A673 (cell line): ENCODE measurements around the gene HNRNPM. TPM values are rescaled to one million over a fixed set of nuclear protein-coding genes. Genes with fewer than 3 reads are reported as not detected.

Experiments used
- BruUV-seq: library from RNA; stranded (reverse); fragments of 400-500 nt; replicated peaks from 2 replicates; lab custom pipeline; 2021; lab: Mats Ljungman, UMichigan
- CTCF ChIA-PET: fragments of 300-600 bp; sonication (Branson Sonifier 250); formaldehyde crosslinking; loops from one replicate; lab custom pipeline; 2022; ENCODE audit warnings: antibody characterized with exemption; lab: Charles Lee
- POLR2A ChIA-PET: fragments of 300-600 bp; sonication (Branson Sonifier 250); formaldehyde crosslinking; loops from one replicate; lab custom pipeline; 2022; ENCODE audit warnings: antibody characterized with exemption; ENCODE audit not compliant: low non-redundant PET; lab: Charles Lee
- DNase-seq: peaks from one replicate; pipeline ENCODE4 v3.0.0-alpha.2; 2015; ENCODE audit warnings: low spot score
- H3K27ac ChIP-seq: fragments of 200-600 bp; sonication (generic); 2 replicates; pipeline ENCODE4 v1.5.1; 2016; ENCODE audit warnings: mixed run types, low read depth, mild to moderate bottlenecking, mixed read lengths, antibody characterized with exemption, low read length; ENCODE audit not compliant: poor library complexity, severe bottlenecking
- H3K27me3 ChIP-seq: fragments of 200-600 bp; sonication (generic); replicated peaks from 2 replicates; pipeline ENCODE4 v1.6.1; 2017; ENCODE audit warnings: mixed run types, low read depth, mild to moderate bottlenecking, mixed read lengths, antibody characterized with exemption, low read length; ENCODE audit not compliant: insufficient read depth, poor library complexity
- H3K36me3 ChIP-seq: fragments of 200-600 bp; sonication (generic); 2 replicates; pipeline ENCODE4 v1.6.1; 2016; ENCODE audit warnings: mixed run types, mild to moderate bottlenecking, mixed read lengths, antibody characterized with exemption, low read length; ENCODE audit not compliant: insufficient read depth, poor library complexity, severe bottlenecking
- H3K4me1 ChIP-seq: fragments of 200-600 bp; sonication (generic); 2 replicates; pipeline ENCODE4 v1.6.1; 2017; ENCODE audit warnings: mixed run types, mild to moderate bottlenecking, mixed read lengths, antibody characterized with exemption, low read length; ENCODE audit not compliant: insufficient read depth, poor library complexity, severe bottlenecking
- H3K4me3 ChIP-seq: fragments of 200-600 bp; sonication (generic); 2 replicates; pipeline ENCODE4 v1.5.1; 2016; ENCODE audit warnings: low read depth, mixed run types, mild to moderate bottlenecking, mixed read lengths, low read length; ENCODE audit not compliant: poor library complexity, severe bottlenecking
- H3K9me3 ChIP-seq: fragments of 200-600 bp; sonication (generic); 2 replicates; pipeline ENCODE4 v1.6.1; 2016; ENCODE audit warnings: mixed run types, low read depth, mild to moderate bottlenecking, mixed read lengths, antibody characterized with exemption, low read length; ENCODE audit not compliant: poor library complexity, severe bottlenecking
- CTCF ChIP-seq: fragments of 300-800, 200-600 bp; sonication (generic); conservative IDR thresholded peaks from 2 replicates; pipeline ENCODE4 v1.5.1; 2017; ENCODE audit warnings: low read depth, mild to moderate bottlenecking, antibody characterized with exemption, low read length, moderate library complexity, mixed read lengths
- EZH2 ChIP-seq: fragments of 200-600 bp; sonication (generic); IDR thresholded peaks from 2 replicates; pipeline ENCODE4 v1.6.1; 2017; ENCODE audit warnings: borderline replicate concordance, low read depth, mild to moderate bottlenecking, mixed read lengths, antibody characterized with exemption, low read length; ENCODE audit not compliant: poor library complexity, severe bottlenecking
- intact Hi-C: fragments of 100-400 bp; cut with micrococcal nuclease; formaldehyde crosslinking; loops from one replicate; pipeline ENCODE4 v1.10.0; 2022; ENCODE audit not compliant: unreplicated experiment
- total RNA-seq: library from RNA; stranded (reverse); gene quantifications from 2 replicates; pipeline ENCODE4 v1.2.3, GENCODE V29; 2021

HNRNPM gene
- total RNA-seq, 1 experiment from 2014 or later = 436 TPM

- H3K36me3 ChIP-seq = no peaks in the 10 kb centered on the region
- H3K9me3 ChIP-seq = no peaks in the 10 kb centered on the region
- TF ChIP-seq EZH2 (no peak), CTCF (peak; percentile 68)
- POLR2A ChIA-PET = no interaction called here
- H3K27me3 ChIP-seq = no peaks in the 10 kb centered on the region
- H3K4me1 ChIP-seq = peaks cover 7% of the 10 kb centered on the region
- DNase-seq = peak; percentile 77
- no peak overlapping the region for H3K4me3 ChIP-seq
- CTCF ChIA-PET = no interaction called here
- H3K27ac ChIP-seq = no peak overlapping the region
- intact Hi-C loops = loop anchor here (2.0 kb wide), 1 partner anchor 42 kb away; no protein-coding TSS in a partner anchor
- BruUV-seq = no TSS peak
Measured at GRCh38 chr19:8396563-8397203, 48.1 kb upstream of the HNRNPM start.

- intact Hi-C loops = loop anchor here (2.0 kb wide), 1 partner anchor 42 kb away; no protein-coding TSS in a partner anchor
- DNase-seq = no peak
- H3K27ac ChIP-seq = no peak overlapping the region
- no peak overlapping the region for H3K4me3 ChIP-seq
- no peaks in the 10 kb centered on the region for H3K9me3 ChIP-seq
- no TSS peak for BruUV-seq
- ChIA-PET POLR2A (interaction anchor here (0.6 kb wide), 1 partner anchor 52 kb away, joined by 3 read pairs; no protein-coding TSS in a partner anchor), CTCF (no interaction called here)
- TF ChIP-seq CTCF (no peak), EZH2 (no peak)
- no peaks in the 10 kb centered on the region for H3K36me3 ChIP-seq
- H3K27me3 ChIP-seq = no peaks in the 10 kb centered on the region
- H3K4me1 ChIP-seq = peaks cover 7% of the 10 kb centered on the region
Measured at GRCh38 chr19:8397271-8397670, 47.5 kb upstream of the HNRNPM start.

GRCh38 chr19:8397746-8398310 lies 46.9 kb upstream of the HNRNPM start:
- intact Hi-C loops = loop anchor here (2.0 kb wide), 1 partner anchor 43 kb away; no protein-coding TSS in a partner anchor
- no peak for DNase-seq
- H3K4me1 ChIP-seq = peaks cover 7% of the 10 kb centered on the region
- no peak overlapping the region for H3K4me3 ChIP-seq
- H3K27ac ChIP-seq = no peak overlapping the region
- POLR2A ChIA-PET = interaction anchor here (0.6 kb wide), 1 partner anchor 51 kb away, joined by 3 read pairs; no protein-coding TSS in a partner anchor
- TF ChIP-seq CTCF = no peak
- no TSS peak for BruUV-seq
- no peaks in the 10 kb centered on the region for H3K36me3 ChIP-seq
- H3K27me3 ChIP-seq = no peaks in the 10 kb centered on the region
- CTCF ChIA-PET = no interaction called here
- no peaks in the 10 kb centered on the region for H3K9me3 ChIP-seq
